Measurements from ENCODE around the gene DIS3L2.

- no peak for TF ChIP-seq CTCF (IDR thresholded peaks at IDR 0.05 in 4 of 5, conservative IDR thresholded peaks at IDR 0.05 in 1 of 5)
- no peak for TF ChIP-seq POLR2A (IDR thresholded peaks at IDR 0.05)
These were observed 391.6 kb downstream of the DIS3L2 start for GRCh38 chr2:232353096-232353495.

Data from gastrocnemius medialis (tissue), 4 donors.